ACC112 (cell line): Measurements from ENCODE around the gene KLHL15.
"Not testable (repeated sequence)": the region's sequence is repeated elsewhere in the genome, so short reads cannot be mapped to it uniquely, and the experiment has no call there.

Source experiments
- H2AFZ ChIP-seq: fragments of 200-600 bp; sonication (generic); one replicate; pipeline ENCODE4 v1.6.0; 2017; ENCODE audit warnings: antibody characterized with exemption, low read length; ENCODE audit not compliant: unreplicated experiment
- H3K27ac ChIP-seq: fragments of 200-600 bp; sonication (generic); 2 replicates; pipeline ENCODE4 v1.5.1; 2014; ENCODE audit warnings: low read depth, mild to moderate bottlenecking, antibody characterized with exemption, low read length, moderate library complexity
- H3K27me3 ChIP-seq: fragments of 200-600 bp; sonication (generic); 2 replicates; pipeline ENCODE4 v1.6.1; 2014; ENCODE audit warnings: mild to moderate bottlenecking, antibody characterized with exemption, low read length, moderate library complexity, mixed read lengths; ENCODE audit not compliant: insufficient read depth
- H3K36me3 ChIP-seq: fragments of 200-600 bp; sonication (generic); 2 replicates; pipeline ENCODE4 v1.6.1; 2016; ENCODE audit warnings: mild to moderate bottlenecking, antibody characterized with exemption, low read length, moderate library complexity, mixed read lengths; ENCODE audit not compliant: insufficient read depth
- H3K4me1 ChIP-seq: fragments of 200-600 bp; sonication (generic); one replicate; pipeline ENCODE4 v1.6.1; 2016; ENCODE audit warnings: low read length, mixed read lengths; ENCODE audit not compliant: insufficient read depth, unreplicated experiment, control insufficient read depth
- H3K4me3 ChIP-seq: fragments of 200-600 bp; sonication (generic); 2 replicates; pipeline ENCODE4 v1.5.1; 2014; ENCODE audit warnings: mild to moderate bottlenecking, low read depth, low read length
- H3K79me2 ChIP-seq: fragments of 200-600 bp; sonication (generic); one replicate; pipeline ENCODE4 v1.6.0; 2016; ENCODE audit warnings: low read length; ENCODE audit not compliant: control insufficient read depth, unreplicated experiment, insufficient read depth

KLHL15 gene

DNA sequence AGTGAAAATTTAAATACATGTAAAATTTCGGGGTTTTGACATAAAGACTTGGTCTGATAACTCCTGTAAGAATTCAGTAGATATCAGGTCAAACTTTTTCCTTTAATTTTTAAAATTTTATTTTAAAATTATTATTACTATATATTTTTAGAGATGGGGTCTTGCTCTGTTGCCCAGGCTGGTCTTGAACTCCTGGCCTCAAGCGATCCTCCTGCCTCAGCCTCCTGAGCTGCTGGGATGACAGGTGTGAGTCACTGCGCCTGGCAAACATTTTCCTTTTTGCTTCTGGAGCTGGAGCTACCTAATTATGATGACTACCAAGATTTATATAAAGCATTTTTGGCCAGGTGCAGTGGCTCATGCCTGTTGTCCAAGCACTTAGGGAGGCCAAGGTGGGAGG lies 37.3 kb downstream of the KLHL15 start:
- peaks cover 30% of the 10 kb centered on the region for H3K79me2 ChIP-seq
- no peaks in the 10 kb centered on the region for H3K27me3 ChIP-seq
- H3K36me3 ChIP-seq, result peaks cover 36% of the 10 kb centered on the region
- no peak overlapping the region for H3K27ac ChIP-seq
- H2AFZ ChIP-seq, result no peak overlapping the region
- H3K4me3 ChIP-seq, result no peak overlapping the region
- H3K4me1 ChIP-seq, result peaks cover 16% of the 10 kb centered on the region

- H3K36me3 ChIP-seq, result peaks cover 18% of the 10 kb centered on the region
- no peaks in the 10 kb centered on the region for H3K4me1 ChIP-seq
- no peaks in the 10 kb centered on the region for H3K27me3 ChIP-seq
- no peak overlapping the region for H3K4me3 ChIP-seq
- no peak overlapping the region for H3K27ac ChIP-seq
- H2AFZ ChIP-seq, result no peak overlapping the region
- H3K79me2 ChIP-seq, result peaks cover 12% of the 10 kb centered on the region
Observed at GRCh38 chrX:23982891-23983290, 44.1 kb downstream of the KLHL15 start.

- Histone ChIP-seq H3K36me3 (0 out of 2 replicates have a peak, but pooled peaks cover 9% of the 10 kb centered on the region), H3K27me3 (no peaks in the 10 kb centered on the region), H2AFZ (no peak overlapping the region), H3K27ac (no peak overlapping the region), H3K4me1 (no peaks in the 10 kb centered on the region), H3K79me2 (peaks cover 7% of the 10 kb centered on the region), H3K4me3 (no peak overlapping the region)
Observed at GRCh38 chrX:23981711-23982110, 45.3 kb downstream of the KLHL15 start.

DNA sequence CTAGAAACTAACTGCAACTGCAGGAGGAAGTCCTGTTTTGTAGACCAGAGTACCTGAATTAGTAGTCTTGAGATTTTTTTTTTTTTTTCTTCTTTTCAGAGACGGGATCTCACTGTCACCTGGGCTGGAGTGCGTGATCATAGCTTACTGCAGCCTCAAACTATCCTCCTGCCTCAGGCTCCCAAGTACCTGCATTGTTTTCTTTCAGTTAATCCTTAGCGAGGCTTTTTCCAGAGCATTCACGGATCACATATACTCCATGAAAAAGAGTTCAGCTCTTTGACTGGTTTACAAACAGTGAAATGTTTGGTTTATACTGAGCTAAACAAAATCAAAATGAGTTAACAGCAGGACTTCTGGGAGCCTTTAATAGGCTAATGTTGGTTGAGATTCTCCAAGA lies 45.8 kb downstream of the KLHL15 start:
- Histone ChIP-seq H3K79me2 (peaks cover 7% of the 10 kb centered on the region), H3K27ac (no peak overlapping the region), H3K36me3 (0 out of 2 replicates have a peak, but pooled peaks cover 7% of the 10 kb centered on the region), H2AFZ (no peak overlapping the region), H3K4me1 (no peaks in the 10 kb centered on the region), H3K4me3 (no peak overlapping the region), H3K27me3 (no peaks in the 10 kb centered on the region)

DNA sequence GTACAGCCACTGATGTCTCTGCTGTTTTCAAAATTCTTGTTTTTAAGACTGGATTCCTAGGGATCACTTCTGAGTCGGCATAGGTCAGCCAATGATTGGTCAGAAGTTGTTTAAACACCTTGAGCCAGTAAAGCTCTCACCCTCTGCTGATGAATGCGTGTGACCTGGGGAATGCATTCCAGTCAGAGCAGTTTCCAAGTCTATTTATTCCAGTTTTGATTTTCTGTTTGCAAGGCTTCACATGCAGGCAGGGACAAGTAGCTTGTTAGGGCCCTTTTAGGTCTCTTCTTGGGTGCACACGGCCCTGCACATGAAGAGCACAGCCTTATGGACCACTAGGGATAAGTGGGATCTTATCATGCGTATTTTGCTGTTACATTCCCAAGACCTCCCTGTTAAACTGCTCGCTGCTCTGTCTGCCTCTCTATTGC lies 47.0 kb downstream of the KLHL15 start:
- H3K4me3 ChIP-seq, result no peak overlapping the region
- no peak overlapping the region for H2AFZ ChIP-seq
- H3K36me3 ChIP-seq, result 0 out of 2 replicates have a peak, but pooled peaks cover 2% of the 10 kb centered on the region
- no peaks in the 10 kb centered on the region for H3K4me1 ChIP-seq
- no peaks in the 10 kb centered on the region for H3K27me3 ChIP-seq
- H3K79me2 ChIP-seq, result peaks cover 3% of the 10 kb centered on the region
- no peak overlapping the region for H3K27ac ChIP-seq

GRCh38 chrX:23978491-23978890 lies 48.5 kb downstream of the KLHL15 start:
- H3K27me3 ChIP-seq, result no peaks in the 10 kb centered on the region
- H3K79me2 ChIP-seq, result no peaks in the 10 kb centered on the region
- H3K27ac ChIP-seq, result no peak overlapping the region
- H3K36me3 ChIP-seq, result no peaks in the 10 kb centered on the region
- no peaks in the 10 kb centered on the region for H3K4me1 ChIP-seq
- H3K4me3 ChIP-seq, result no peak overlapping the region
- H2AFZ ChIP-seq, result no peak overlapping the region

GRCh38 chrX:23965630-23966029 lies 61.4 kb downstream of the KLHL15 start:
- not testable (repeated sequence) for H3K36me3 ChIP-seq

DNA sequence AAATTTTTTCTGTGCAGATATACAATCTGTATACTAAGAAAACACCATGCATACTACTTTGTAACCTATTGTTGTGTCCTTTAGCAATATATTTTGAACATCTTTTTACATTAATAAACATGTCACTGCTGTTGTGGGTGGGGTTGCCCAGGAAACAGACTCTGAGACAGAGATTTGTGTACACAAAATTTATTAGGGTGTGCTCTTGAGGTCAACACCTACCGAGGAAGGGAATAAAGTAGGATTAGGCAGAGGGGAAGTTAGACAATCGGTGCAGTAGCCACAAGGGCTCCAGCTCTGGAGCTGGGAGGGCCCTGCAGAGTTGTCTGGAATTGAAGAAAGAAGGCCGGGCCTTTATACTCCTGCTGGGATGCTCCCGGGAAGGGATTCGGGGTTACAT lies 62.8 kb downstream of the KLHL15 start:
- Histone ChIP-seq H3K4me1 (no peaks in the 10 kb centered on the region), H2AFZ (no peak overlapping the region), H3K36me3 (no peaks in the 10 kb centered on the region), H3K27me3 (no peaks in the 10 kb centered on the region), H3K79me2 (no peaks in the 10 kb centered on the region), H3K4me3 (no peak overlapping the region), H3K27ac (no peak overlapping the region)

More at GRCh38 chrX:23965630-23966029, 61.4 kb downstream of the KLHL15 start:
- not testable (repeated sequence) for H3K79me2 ChIP-seq, H3K27me3 ChIP-seq, H2AFZ ChIP-seq, H3K4me1 ChIP-seq, H3K27ac ChIP-seq, H3K4me3 ChIP-seq

DNA sequence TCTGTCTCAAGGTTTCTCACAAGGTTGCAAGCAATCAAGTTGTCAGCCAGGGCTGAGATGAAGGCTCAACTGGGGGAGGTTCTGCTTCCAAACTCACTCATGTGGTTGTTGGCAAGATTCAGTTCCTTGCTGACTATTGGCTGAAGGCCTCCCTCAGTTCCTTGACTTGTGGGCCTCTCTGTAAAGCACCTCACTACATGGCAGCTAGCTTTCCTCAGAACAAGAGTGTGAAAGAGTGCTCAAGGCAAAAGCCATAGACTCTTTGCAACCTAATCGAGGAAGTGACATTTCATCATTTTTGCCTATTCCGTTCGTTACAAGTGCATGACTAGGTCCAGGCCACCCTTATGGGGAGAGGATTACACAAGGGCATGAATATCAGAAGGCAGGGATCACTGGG lies 67.2 kb downstream of the KLHL15 start:
- Histone ChIP-seq H2AFZ (no peak overlapping the region), H3K79me2 (no peaks in the 10 kb centered on the region), H3K27ac (no peak overlapping the region), H3K36me3 (no peaks in the 10 kb centered on the region), H3K27me3 (no peaks in the 10 kb centered on the region), H3K4me1 (no peaks in the 10 kb centered on the region), H3K4me3 (no peak overlapping the region)

GRCh38 chrX:23954396-23954795 lies 72.6 kb downstream of the KLHL15 start:
- H3K27ac ChIP-seq, result no peak overlapping the region
- H3K4me1 ChIP-seq, result peaks cover 10% of the 10 kb centered on the region
- no peak overlapping the region for H3K4me3 ChIP-seq
- H3K79me2 ChIP-seq, result no peaks in the 10 kb centered on the region
- H2AFZ ChIP-seq, result no peak overlapping the region
- H3K36me3 ChIP-seq, result no peaks in the 10 kb centered on the region
- no peaks in the 10 kb centered on the region for H3K27me3 ChIP-seq

- Histone ChIP-seq H2AFZ (peak overlapping the region; percentile 99), H3K27ac (no peak overlapping the region), H3K79me2 (no peaks in the 10 kb centered on the region), H3K4me3 (no peak overlapping the region), H3K4me1 (peaks cover 10% of the 10 kb centered on the region), H3K36me3 (no peaks in the 10 kb centered on the region), H3K27me3 (no peaks in the 10 kb centered on the region)
Observed at GRCh38 chrX:23953908-23954269, 73.1 kb downstream of the KLHL15 start.
